ENCODE measurements around the gene CRYBA2. TPM values are rescaled to one million over a fixed set of nuclear protein-coding genes. Genes with fewer than 3 reads are reported as not detected.

CRYBA2 gene
- total RNA-seq, 1 donor from 2014 or later = not detected

Small RNA genes lying within 50 kb of the gene (microRNA-seq; reads per million reads assigned to microRNA genes)
- 1.3 reads per million for gene MIR375

Other genes starting within 250 kb of the CRYBA2 start
- gene CYP27A1, start 211.3 kb downstream of the CRYBA2 start, total RNA-seq = 10.5 TPM
- gene PRKAG3, start 161.6 kb downstream of the CRYBA2 start, total RNA-seq = not detected
- gene WNT6, start 133.6 kb downstream of the CRYBA2 start, total RNA-seq = 2.6 TPM
- gene WNT10A, start 112.6 kb downstream of the CRYBA2 start, total RNA-seq = not detected
- gene CDK5R2, start 33.8 kb downstream of the CRYBA2 start, total RNA-seq = not detected
- gene FEV, start 8.2 kb downstream of the CRYBA2 start, total RNA-seq = not detected
- gene CFAP65, start 48.1 kb upstream of the CRYBA2 start, total RNA-seq = not detected
- gene IHH, start 67.5 kb upstream of the CRYBA2 start, total RNA-seq = not detected
- gene NHEJ1, start 167.4 kb upstream of the CRYBA2 start, total RNA-seq = 7.5 TPM
- gene SLC23A3, start 176.6 kb upstream of the CRYBA2 start, total RNA-seq = 1.4 TPM
- gene CNPPD1, start 183.5 kb upstream of the CRYBA2 start, total RNA-seq = 69.3 TPM
- gene RETREG2, start 184.9 kb upstream of the CRYBA2 start, total RNA-seq = 36.8 TPM
- gene ZFAND2B, start 213.4 kb upstream of the CRYBA2 start, total RNA-seq = 21.3 TPM
- gene ABCB6, start 225.5 kb upstream of the CRYBA2 start, total RNA-seq = 25.2 TPM
- 86.3 TPM for gene ATG9A, start 236.2 kb upstream of the CRYBA2 start, total RNA-seq
- 27.3 TPM for gene ANKZF1, start 236.4 kb upstream of the CRYBA2 start, total RNA-seq